ENCODE results near the gene FBXW4.

FBXW4 gene

DNA sequence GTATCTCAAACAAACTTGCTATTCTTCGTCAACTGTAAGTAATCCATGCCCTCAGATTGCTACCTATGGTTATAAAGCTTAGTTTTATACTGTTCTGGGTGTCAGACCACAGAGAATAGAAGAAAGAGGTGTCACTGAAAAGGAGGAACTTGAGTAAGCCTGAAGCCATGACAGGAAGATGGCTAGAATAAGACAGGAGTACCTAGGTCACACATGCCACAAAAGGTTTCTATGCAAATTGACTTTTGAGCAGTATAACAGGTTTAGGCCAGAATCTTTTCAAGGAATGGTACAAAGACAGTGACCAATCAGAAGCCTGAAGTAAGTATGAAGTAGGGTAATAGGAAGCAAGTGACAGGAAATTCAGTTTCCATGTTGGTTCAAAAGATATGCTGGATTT, 23.5 kb downstream of the FBXW4 start:
- H3K27ac ChIP-seq: no peak overlapping the region
- no peak for TF ChIP-seq ZFX (IDR thresholded peaks at IDR 0.05; ENCODE audit: borderline replicate concordance)
- TF ChIP-seq, protein P1, sequence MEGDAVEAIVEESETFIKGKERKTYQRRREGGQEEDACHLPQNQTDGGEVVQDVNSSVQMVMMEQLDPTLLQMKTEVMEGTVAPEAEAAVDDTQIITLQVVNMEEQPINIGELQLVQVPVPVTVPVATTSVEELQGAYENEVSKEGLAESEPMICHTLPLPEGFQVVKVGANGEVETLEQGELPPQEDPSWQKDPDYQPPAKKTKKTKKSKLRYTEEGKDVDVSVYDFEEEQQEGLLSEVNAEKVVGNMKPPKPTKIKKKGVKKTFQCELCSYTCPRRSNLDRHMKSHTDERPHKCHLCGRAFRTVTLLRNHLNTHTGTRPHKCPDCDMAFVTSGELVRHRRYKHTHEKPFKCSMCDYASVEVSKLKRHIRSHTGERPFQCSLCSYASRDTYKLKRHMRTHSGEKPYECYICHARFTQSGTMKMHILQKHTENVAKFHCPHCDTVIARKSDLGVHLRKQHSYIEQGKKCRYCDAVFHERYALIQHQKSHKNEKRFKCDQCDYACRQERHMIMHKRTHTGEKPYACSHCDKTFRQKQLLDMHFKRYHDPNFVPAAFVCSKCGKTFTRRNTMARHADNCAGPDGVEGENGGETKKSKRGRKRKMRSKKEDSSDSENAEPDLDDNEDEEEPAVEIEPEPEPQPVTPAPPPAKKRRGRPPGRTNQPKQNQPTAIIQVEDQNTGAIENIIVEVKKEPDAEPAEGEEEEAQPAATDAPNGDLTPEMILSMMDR (IDR thresholded peaks at IDR 0.05): no peak

DNA sequence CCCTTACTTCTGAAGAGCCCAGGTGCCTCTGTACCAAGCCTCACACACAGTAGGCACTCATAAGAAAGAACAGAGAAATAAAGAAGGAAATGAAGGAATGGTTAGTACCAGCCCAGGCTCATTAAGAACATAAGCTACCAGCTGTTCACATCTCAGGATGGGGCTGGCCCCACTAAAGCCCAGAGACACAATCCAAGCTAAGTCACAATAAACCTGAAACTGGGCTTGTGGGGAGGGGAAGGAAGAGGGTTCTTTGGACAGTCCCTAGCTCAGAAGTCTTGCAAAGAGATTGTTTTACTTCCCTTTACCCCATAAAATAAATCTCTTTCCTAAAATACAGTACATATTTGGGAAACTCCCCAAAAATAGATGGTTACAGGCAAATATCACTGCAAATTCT, 24.3 kb downstream of the FBXW4 start:
- TF ChIP-seq ZFX (IDR thresholded peaks at IDR 0.05; ENCODE audit: borderline replicate concordance): no peak
- TF ChIP-seq, protein P1 (IDR thresholded peaks at IDR 0.05): no peak
- H3K27ac ChIP-seq: no peak overlapping the region

DNA sequence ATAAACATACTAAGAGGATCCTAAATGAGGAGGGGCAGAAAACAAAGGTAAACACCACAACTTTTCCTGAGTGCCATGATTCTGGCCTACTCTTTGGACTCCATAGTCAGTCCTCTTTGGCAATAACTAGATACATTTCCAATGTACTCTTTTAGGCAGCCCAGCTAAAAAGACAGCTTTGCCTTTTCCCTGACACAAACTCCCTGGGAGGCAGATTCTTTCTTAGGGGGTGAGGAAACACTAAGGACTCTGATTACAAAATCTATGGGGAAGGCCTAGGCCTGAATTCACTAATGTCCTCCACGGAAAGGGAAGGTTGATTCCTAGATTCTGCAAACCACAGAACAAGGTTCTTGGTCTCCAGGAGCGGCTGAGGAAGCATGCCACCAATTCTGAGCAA, 25.8 kb downstream of the FBXW4 start:
- H3K27ac ChIP-seq: no peak overlapping the region
- no peak for TF ChIP-seq ZFX (IDR thresholded peaks at IDR 0.05; ENCODE audit: borderline replicate concordance)
- TF ChIP-seq, protein P1 (IDR thresholded peaks at IDR 0.05): no peak

DNA sequence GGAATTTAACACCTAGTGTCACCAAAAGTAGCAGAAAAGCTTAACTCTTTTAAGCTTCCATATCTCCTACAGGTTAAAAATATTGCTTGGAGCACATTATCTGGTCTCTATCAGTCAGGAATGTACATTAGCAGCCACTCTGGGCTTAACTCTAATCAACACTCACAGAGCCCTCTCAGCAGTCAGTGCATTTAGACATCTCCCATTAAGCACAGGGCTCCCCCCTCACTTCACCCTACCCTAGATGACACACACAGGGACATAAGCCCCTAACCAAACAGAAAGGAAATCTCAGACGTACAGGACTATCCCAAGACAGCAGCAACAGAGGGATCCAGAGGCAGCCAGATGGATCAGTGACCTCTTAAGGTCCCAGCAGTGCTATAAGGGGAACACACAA, 26.4 kb downstream of the FBXW4 start:
- H3K27ac ChIP-seq: no peak overlapping the region
- TF ChIP-seq, protein P1 (IDR thresholded peaks at IDR 0.05): no peak
- no peak for TF ChIP-seq ZFX (IDR thresholded peaks at IDR 0.05; ENCODE audit: borderline replicate concordance)

DNA sequence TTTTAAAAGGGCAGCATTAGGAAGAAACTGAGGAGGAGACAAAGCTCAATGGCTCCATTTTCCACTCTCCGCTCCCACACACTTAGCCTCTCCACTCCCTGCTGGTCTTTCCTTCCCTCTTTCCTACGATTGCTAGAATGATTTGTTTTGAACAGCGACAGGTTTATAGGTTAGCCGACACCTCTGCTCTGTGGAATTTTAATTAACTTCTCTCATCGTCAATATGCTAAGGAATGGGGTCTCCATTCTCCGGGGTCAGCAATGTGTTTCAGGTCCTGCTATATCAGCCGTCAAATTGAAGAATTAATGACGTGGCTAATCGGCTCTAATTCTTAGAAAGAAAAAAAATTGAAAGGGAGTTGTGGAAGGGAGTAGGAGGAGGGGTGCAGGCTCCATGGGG, 28.9 kb downstream of the FBXW4 start:
- TF ChIP-seq ZFX (IDR thresholded peaks at IDR 0.05; ENCODE audit: borderline replicate concordance): no peak
- TF ChIP-seq, protein P1 (IDR thresholded peaks at IDR 0.05): no peak
- H3K27ac ChIP-seq: no peak overlapping the region

DNA sequence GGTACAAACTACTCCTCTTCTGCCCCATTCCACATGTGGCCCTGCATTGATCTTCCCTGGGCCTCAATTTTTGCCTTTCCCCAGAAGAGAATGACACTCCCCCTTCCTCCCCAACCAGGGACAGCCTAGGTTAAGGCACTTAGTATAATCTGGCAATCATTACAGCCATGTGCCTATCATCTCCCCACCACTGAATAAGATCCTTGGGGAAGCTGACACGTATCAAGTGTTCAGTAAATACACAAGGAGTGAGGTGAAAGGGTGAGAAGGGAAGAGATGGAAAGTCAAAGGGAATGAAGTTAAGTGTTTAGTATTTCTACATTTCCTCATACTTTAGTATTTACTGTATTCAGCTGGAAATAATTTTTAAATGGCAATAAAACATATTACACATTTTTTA, 31.9 kb downstream of the FBXW4 start:
- TF ChIP-seq ZFX (IDR thresholded peaks at IDR 0.05; ENCODE audit: borderline replicate concordance): no peak
- TF ChIP-seq, protein P1 (IDR thresholded peaks at IDR 0.05): no peak
- H3K27ac ChIP-seq: no peak overlapping the region

DNA sequence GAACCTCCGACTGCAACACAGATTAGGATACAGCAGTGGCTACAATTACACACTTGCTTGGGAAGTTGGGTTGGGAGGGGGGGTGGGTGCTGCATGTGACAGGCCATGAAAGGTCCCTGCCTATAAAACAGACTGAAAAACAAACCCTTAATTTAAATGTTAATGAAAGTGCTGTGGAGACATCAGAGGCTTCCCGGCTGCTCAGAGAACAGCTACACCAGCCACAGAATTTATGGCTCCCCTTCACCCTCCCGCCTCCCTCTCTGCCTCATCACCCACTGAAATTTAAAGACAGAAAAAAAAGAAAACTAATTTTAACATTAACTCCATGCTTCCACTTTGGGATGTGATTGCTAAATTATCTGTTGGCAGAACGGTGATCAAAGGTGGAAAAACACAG, 34.7 kb downstream of the FBXW4 start:
- TF ChIP-seq ZFX (IDR thresholded peaks at IDR 0.05; ENCODE audit: borderline replicate concordance): no peak
- TF ChIP-seq, protein P1 (IDR thresholded peaks at IDR 0.05): no peak
- no peak overlapping the region for H3K27ac ChIP-seq

Data from 22Rv1 (cell line).